Transverse colon (tissue), 4 donors: ENCODE results near the gene BMP6.

Experiments used
- EP300 ChIP-seq: sonication (generic); formaldehyde crosslinking; IDR thresholded peaks from one replicate; pipeline ENCODE4 v1.6.1; 2017; ENCODE audit warnings: antibody characterized with exemption, low read depth
- POLR2AphosphoS5 ChIP-seq, 3 donors: sonication (generic); formaldehyde crosslinking; IDR thresholded peaks; one replicate each; pipeline ENCODE4 v1.6.1; 2016; ENCODE audit warnings: antibody characterized with exemption in 3 of 3
- TF ChIP-seq, protein P1 (sequence below), 5 experiments: fragments of 200-600 bp in 3 of 5; fragments of 450-650 bp in 2 of 5; sonication (generic) in 3 of 5; IDR thresholded peaks; 1 replicate in 2 of 5; 2 replicates in 3 of 5; pipeline ENCODE4 v1.5.1; 2016 to 2017; ENCODE audit warnings: antibody characterized with exemption in 5 of 5, inconsistent platforms in 3 of 5, mild to moderate bottlenecking in 2 of 5, moderate library complexity in 1 of 5

DNA sequence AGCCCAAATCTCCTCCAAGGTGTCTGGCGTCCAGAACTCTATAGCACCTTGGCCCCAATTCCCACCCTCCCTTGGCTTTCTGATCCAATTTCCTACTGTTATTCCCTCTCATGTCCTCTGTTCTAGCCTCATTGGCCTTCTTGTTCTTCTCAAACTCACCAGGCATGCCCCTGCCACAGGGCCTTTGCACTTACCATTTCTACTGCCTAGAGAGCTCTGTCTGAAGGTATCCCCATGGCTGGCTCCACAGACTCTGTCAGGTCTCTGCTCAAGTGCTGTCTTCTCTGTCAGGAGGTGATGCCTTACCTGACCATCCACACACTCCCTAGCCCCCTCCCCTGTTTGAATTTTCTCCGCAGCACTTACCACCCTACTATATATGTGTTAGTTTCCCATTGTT lies 5.6 kb upstream of the BMP6 start:
- TF ChIP-seq, protein P1, sequence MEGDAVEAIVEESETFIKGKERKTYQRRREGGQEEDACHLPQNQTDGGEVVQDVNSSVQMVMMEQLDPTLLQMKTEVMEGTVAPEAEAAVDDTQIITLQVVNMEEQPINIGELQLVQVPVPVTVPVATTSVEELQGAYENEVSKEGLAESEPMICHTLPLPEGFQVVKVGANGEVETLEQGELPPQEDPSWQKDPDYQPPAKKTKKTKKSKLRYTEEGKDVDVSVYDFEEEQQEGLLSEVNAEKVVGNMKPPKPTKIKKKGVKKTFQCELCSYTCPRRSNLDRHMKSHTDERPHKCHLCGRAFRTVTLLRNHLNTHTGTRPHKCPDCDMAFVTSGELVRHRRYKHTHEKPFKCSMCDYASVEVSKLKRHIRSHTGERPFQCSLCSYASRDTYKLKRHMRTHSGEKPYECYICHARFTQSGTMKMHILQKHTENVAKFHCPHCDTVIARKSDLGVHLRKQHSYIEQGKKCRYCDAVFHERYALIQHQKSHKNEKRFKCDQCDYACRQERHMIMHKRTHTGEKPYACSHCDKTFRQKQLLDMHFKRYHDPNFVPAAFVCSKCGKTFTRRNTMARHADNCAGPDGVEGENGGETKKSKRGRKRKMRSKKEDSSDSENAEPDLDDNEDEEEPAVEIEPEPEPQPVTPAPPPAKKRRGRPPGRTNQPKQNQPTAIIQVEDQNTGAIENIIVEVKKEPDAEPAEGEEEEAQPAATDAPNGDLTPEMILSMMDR (IDR thresholded peaks at IDR 0.05) = no peak
- TF ChIP-seq POLR2AphosphoS5 (IDR thresholded peaks at IDR 0.05) (no peak), EP300 (no peak)
